Measurements from ENCODE around the gene NFIA.

NFIA gene

DNA sequence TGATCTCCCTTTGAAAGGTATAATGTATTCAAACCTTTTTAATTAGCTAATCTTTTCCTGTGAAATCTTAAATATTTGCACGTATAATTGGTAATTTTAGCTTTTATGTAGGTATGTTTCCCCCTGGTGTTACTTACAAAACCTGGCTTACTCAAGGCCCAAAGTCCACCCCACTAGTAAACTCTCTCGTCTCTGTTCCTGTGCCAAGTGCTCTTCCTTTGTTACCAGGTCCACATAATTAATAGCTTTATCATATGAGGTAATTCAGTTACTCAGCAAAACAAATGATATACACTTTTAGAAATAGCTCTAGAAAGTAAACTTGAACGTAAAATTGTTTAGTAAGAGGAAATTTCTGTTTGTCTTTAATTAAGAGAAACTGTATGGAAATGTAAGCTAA, 36.7 kb downstream of the NFIA start:
- no peaks in the 10 kb centered on the region for H3K9me3 ChIP-seq
- no peak overlapping the region for H3K4me3 ChIP-seq (ENCODE audit: low read depth, low read length)
- H3K36me3 ChIP-seq: no peaks in the 10 kb centered on the region
- H3K4me1 ChIP-seq: no peaks in the 10 kb centered on the region; the same call in none of the 2 replicates
- TF ChIP-seq, protein P1, sequence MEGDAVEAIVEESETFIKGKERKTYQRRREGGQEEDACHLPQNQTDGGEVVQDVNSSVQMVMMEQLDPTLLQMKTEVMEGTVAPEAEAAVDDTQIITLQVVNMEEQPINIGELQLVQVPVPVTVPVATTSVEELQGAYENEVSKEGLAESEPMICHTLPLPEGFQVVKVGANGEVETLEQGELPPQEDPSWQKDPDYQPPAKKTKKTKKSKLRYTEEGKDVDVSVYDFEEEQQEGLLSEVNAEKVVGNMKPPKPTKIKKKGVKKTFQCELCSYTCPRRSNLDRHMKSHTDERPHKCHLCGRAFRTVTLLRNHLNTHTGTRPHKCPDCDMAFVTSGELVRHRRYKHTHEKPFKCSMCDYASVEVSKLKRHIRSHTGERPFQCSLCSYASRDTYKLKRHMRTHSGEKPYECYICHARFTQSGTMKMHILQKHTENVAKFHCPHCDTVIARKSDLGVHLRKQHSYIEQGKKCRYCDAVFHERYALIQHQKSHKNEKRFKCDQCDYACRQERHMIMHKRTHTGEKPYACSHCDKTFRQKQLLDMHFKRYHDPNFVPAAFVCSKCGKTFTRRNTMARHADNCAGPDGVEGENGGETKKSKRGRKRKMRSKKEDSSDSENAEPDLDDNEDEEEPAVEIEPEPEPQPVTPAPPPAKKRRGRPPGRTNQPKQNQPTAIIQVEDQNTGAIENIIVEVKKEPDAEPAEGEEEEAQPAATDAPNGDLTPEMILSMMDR (IDR thresholded peaks at IDR 0.05; ENCODE audit: low read depth, low read length): no peak
- H3K27me3 ChIP-seq: no peaks in the 10 kb centered on the region
- peak; percentile 10 for DNase-seq

DNA sequence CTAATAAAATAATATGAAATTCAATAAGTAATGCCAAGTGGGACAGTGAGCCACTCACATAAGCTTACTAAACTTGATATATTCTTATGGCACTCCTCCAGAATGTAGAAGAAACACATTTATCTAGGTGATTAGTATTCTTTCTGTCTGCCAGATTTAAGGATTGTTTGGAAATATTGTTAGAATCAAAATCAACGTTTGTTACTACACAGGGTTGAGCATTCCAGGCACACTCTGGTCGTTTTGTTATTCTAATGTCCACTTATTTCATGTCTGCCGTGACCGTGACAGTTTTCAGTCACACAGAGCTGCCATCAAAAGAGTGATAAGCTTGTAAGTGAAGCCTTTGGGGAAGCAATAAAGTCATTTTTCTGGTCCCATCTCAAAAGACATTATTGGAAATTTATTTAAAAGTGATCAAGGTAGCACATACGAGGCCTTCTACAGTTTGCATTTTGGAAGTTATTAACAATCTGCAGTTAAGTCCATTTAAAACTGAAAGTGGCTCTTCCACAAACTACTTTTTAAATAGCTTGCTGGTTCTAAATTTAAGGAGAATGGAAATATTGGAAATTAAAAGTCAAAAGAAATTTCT, 38.0 kb downstream of the NFIA start:
- TF ChIP-seq, protein P1 (IDR thresholded peaks at IDR 0.05; ENCODE audit: low read depth, low read length): no peak
- no peak for DNase-seq
- H3K4me1 ChIP-seq: no peaks in the 10 kb centered on the region; the same call in none of the 2 replicates
- H3K4me3 ChIP-seq (ENCODE audit: low read depth, low read length): peak overlapping the region; percentile 14; the same call in 1 of the 2 replicates
- no peaks in the 10 kb centered on the region for H3K36me3 ChIP-seq
- H3K27me3 ChIP-seq: no peaks in the 10 kb centered on the region
- no peaks in the 10 kb centered on the region for H3K9me3 ChIP-seq

DNA sequence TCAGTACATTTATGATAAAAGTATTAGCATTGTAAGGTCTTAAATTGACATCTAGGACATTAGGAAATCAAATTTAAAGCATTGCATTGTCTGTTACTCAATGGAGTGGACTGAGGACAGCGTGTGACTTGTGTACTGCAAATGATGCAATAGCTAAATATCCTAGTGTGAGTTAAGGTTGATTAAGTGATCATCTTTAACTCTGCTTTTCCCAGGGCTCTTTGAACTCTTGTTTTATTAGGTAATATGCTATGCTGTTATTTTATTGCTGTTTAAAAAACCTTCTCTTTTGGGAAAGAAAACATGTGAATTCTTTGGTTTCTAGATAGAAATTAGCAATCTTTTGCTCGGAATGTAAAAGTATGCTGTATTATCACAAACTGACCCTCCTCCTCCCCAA, 38.6 kb downstream of the NFIA start:
- H3K4me1 ChIP-seq: no peaks in the 10 kb centered on the region; the same call in none of the 2 replicates
- no peak for DNase-seq
- H3K9me3 ChIP-seq: no peaks in the 10 kb centered on the region
- no peaks in the 10 kb centered on the region for H3K36me3 ChIP-seq
- no peaks in the 10 kb centered on the region for H3K27me3 ChIP-seq
- TF ChIP-seq, protein P1 (IDR thresholded peaks at IDR 0.05; ENCODE audit: low read depth, low read length): no peak
- H3K4me3 ChIP-seq (ENCODE audit: low read depth, low read length): no peak overlapping the region

DNA sequence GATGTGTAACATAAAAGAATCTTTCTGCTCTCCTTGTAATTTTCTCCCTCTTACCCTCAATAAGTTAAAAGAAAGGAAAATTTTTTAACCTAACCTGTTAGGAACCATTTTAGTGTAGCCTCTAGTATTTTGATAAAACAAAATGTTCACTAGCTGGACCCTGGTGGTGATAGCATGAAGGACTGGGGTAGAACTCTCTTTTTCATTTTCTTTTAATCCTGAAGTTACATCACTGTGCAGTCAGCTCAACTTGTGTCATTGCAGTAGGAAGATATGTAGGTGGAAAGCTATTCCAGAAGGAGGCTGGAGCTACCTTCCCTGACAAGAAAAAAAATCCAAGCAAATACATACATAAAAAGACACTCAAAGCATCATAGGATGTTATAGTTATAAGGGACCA, 39.3 kb downstream of the NFIA start:
- TF ChIP-seq, protein P1 (IDR thresholded peaks at IDR 0.05; ENCODE audit: low read depth, low read length): no peak
- Histone ChIP-seq H3K36me3 (no peaks in the 10 kb centered on the region), H3K4me1 (no peaks in the 10 kb centered on the region; the same call in none of the 2 replicates), H3K4me3 (ENCODE audit: low read depth, low read length) (no peak overlapping the region), H3K27me3 (no peaks in the 10 kb centered on the region), H3K9me3 (no peaks in the 10 kb centered on the region)
- DNase-seq: no peak

DNA sequence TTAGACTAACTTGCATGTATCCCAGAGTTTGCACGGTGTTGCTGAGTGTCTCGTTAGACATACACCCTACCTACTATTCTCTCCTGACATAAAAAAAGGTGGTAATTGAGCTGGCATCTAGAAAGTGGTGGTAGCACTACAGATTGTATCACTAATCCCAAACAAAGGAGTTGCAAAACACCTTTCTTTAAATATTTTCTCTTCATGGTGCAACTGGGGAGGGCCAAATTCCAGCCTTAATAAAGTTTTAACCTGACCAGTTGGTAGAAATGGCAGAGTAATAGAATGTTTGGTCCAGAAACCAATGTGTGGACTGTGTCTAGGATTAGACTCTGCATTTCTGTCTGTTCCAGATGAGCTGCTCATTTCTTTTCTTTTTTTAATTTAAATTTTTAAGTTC, 40.0 kb downstream of the NFIA start:
- TF ChIP-seq, protein P1 (IDR thresholded peaks at IDR 0.05; ENCODE audit: low read depth, low read length): no peak
- Histone ChIP-seq H3K4me1 (no peaks in the 10 kb centered on the region; the same call in none of the 2 replicates), H3K4me3 (ENCODE audit: low read depth, low read length) (no peak overlapping the region), H3K36me3 (no peaks in the 10 kb centered on the region), H3K27me3 (no peaks in the 10 kb centered on the region), H3K9me3 (no peaks in the 10 kb centered on the region)
- no peak for DNase-seq

DNA sequence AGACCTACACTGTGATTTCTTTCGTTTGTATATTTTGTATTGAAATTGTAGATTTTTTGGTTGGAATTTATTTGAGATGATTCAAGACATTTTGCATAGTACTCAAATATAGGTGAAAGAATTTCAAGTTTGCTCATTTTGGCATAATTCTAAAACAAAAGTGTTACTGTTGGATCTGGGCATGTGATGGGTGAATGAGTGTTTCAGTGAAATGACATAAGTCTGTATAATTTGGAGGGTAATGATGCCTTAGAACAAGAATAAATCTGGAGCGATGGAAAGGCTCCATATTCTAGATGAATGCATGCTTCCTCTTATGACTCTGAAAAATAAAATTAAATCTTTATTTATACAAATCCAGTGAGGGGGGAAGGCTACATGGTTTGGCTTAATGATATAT, 41.0 kb downstream of the NFIA start:
- Histone ChIP-seq H3K4me1 (no peaks in the 10 kb centered on the region; the same call in none of the 2 replicates), H3K27me3 (no peaks in the 10 kb centered on the region), H3K4me3 (ENCODE audit: low read depth, low read length) (no peak overlapping the region), H3K36me3 (no peaks in the 10 kb centered on the region), H3K9me3 (no peaks in the 10 kb centered on the region)
- TF ChIP-seq, protein P1 (IDR thresholded peaks at IDR 0.05; ENCODE audit: low read depth, low read length): no peak
- no peak for DNase-seq
